K562 (cell line): Measurements from ENCODE around the gene PRMT5. TPM values are rescaled to one million over a fixed set of nuclear protein-coding genes. Genes with fewer than 3 reads are reported as not detected.

Experiments used
- ATAC-seq: fragments of 200-7000 bp; cut with Tn5 transposase; 3 replicates; pipeline ENCODE4 v1.9.1; 2020; ENCODE audit warnings: moderate library complexity
- BruUV-seq: library from RNA; stranded (reverse); fragments of 400-500 nt; replicated peaks from 2 replicates; lab custom pipeline; 2021; lab: Mats Ljungman, UMichigan
- CTCF ChIA-PET: fragments of 300-600 bp; formaldehyde crosslinking; extraction: SDS; loops from one replicate; lab custom pipeline; 2021; ENCODE audit warnings: low intra/inter-chr PET ratio; lab: Yijun Ruan, JAX
- POLR2A ChIA-PET: fragments of 300-600, 350-650 bp; sonication (Branson Sonifier 250); formaldehyde crosslinking; extraction: SDS; loops from one replicate; lab custom pipeline; 2021; ENCODE audit warnings: antibody characterized with exemption, inconsistent platforms; lab: Yijun Ruan, JAX
- DNase-seq, 4 experiments: peaks; one replicate each; pipeline versions ENCODE4 v3.0.0 to v3.0.0-alpha.2; 2011 to 2018; ENCODE audit warnings: low spot score in 3 of 4, mixed read lengths in 3 of 4; ENCODE audit errors: extremely low read depth in 1 of 4
- FAIRE-seq: peaks from 2 replicates; lab custom pipeline; 2011; peaks lifted over from hg19 to GRCh38; lab: Jason Lieb, UNC
- H2AFZ ChIP-seq: 2 replicates; pipeline ENCODE4 v1.6.0; 2011; ENCODE audit warnings: low read depth, low read length, control low read depth, inconsistent platforms
- H3K27ac ChIP-seq: fragments of 200-600 bp; 3 replicates; pipeline ENCODE4 v1.8.0; 2011; ENCODE audit warnings: low read depth, mild to moderate bottlenecking, control low read depth, inconsistent platforms, low read length, moderate library complexity, mixed read lengths; ENCODE audit errors: extremely low read depth
- H3K27me3 ChIP-seq, 2 experiments: fragments of 300-600 bp in 1 of 2; 2 replicates in 1 of 2; 3 replicates in 1 of 2; pipeline versions ENCODE4 v1.6.0 to v1.8.0; 2011; ENCODE audit warnings: inconsistent platforms in 2 of 2, low read length in 2 of 2, mild to moderate bottlenecking in 1 of 2, mixed read lengths in 1 of 2, moderate library complexity in 1 of 2; ENCODE audit not compliant: control insufficient read depth in 2 of 2, insufficient read depth in 2 of 2
- H3K36me3 ChIP-seq: fragments of 300-600 bp; 3 replicates; pipeline ENCODE4 v1.8.0; 2011; ENCODE audit warnings: mild to moderate bottlenecking, low read length, inconsistent platforms; ENCODE audit not compliant: control insufficient read depth, insufficient read depth
- H3K4me1 ChIP-seq, 2 experiments: fragments of 200-600 bp in 1 of 2; replicated peaks in 1 of 2; 2 replicates in 1 of 2; 3 replicates in 1 of 2; pipeline versions ENCODE4 v1.5.1 to v1.8.0; 2011; ENCODE audit warnings: inconsistent platforms in 2 of 2, low read length in 2 of 2, mild to moderate bottlenecking in 1 of 2, mixed read lengths in 1 of 2, moderate library complexity in 1 of 2; ENCODE audit not compliant: control insufficient read depth in 2 of 2, insufficient read depth in 2 of 2
- H3K4me2 ChIP-seq: 2 replicates; pipeline ENCODE4 v1.6.1; 2011; ENCODE audit warnings: low read length, control low read depth, inconsistent platforms, mixed read lengths; ENCODE audit not compliant: insufficient read depth
- H3K4me3 ChIP-seq: fragments of 200-600 bp; sonication (generic), shearing (Covaris generic); 2 replicates; pipeline ENCODE4 v1.5.1; 2016; ENCODE audit warnings: control low read depth, inconsistent platforms
- H3K79me2 ChIP-seq: fragments of 200-600 bp; 3 replicates; pipeline ENCODE4 v1.8.0; 2011; ENCODE audit warnings: low read length, inconsistent platforms; ENCODE audit not compliant: control insufficient read depth, insufficient read depth
- H3K9ac ChIP-seq, 2 experiments: 2 replicates each; pipeline versions ENCODE4 v1.6.0 to v1.6.1; 2011; ENCODE audit warnings: low read depth in 2 of 2, low read length in 2 of 2, control low read depth in 1 of 2, inconsistent platforms in 1 of 2, mild to moderate bottlenecking in 1 of 2, mixed read lengths in 1 of 2; ENCODE audit not compliant: insufficient read depth in 1 of 2
- H3K9me1 ChIP-seq: one replicate; pipeline ENCODE4 v1.6.0; 2011; ENCODE audit warnings: inconsistent platforms, mild to moderate bottlenecking, low read length, moderate library complexity; ENCODE audit not compliant: control insufficient read depth, insufficient read depth
- H3K9me3 ChIP-seq: replicated peaks from 2 replicates; pipeline ENCODE4 v1.5.1; 2011; ENCODE audit warnings: low read depth, low read length, inconsistent platforms; ENCODE audit not compliant: control insufficient read depth, insufficient read depth
- H4K20me1 ChIP-seq: replicated peaks from 2 replicates; pipeline ENCODE4 v1.6.1; 2011; ENCODE audit warnings: low read length, inconsistent platforms, mixed read lengths; ENCODE audit not compliant: control insufficient read depth, insufficient read depth
- ARID1B ChIP-seq: fragments of 450-650 bp; IDR thresholded peaks from 2 replicates; pipeline ENCODE4 v1.6.1; 2016; ENCODE audit warnings: antibody characterized with exemption, mild to moderate bottlenecking, inconsistent platforms
- CBFA2T2 ChIP-seq: fragments of 450-650 bp; conservative IDR thresholded peaks from 2 replicates; pipeline ENCODE4 v1.6.1; 2017; ENCODE audit warnings: mild to moderate bottlenecking
- FOXK2 ChIP-seq, 2 experiments: fragments of 450-650 bp; IDR thresholded peaks in 1 of 2; conservative IDR thresholded peaks in 1 of 2; 2 replicates each; pipeline ENCODE4 v1.6.1; 2016; ENCODE audit warnings: low read depth in 2 of 2, mild to moderate bottlenecking in 1 of 2
- HDAC1 ChIP-seq, 2 experiments: fragments of 450-650 bp; IDR thresholded peaks; 2 replicates each; pipeline ENCODE4 v1.6.1; 2016 to 2017; ENCODE audit warnings: inconsistent platforms in 1 of 2, mild to moderate bottlenecking in 1 of 2, moderate library complexity in 1 of 2
- MAFK ChIP-seq: IDR thresholded peaks from 2 replicates; pipeline ENCODE4 v1.6.1; 2011; ENCODE audit warnings: low read length, improper control_type of control experiment
- MCM2 ChIP-seq: fragments of 450-650 bp; IDR thresholded peaks from 2 replicates; pipeline ENCODE4 v1.6.1; 2017; ENCODE audit warnings: low read depth, mild to moderate bottlenecking
- MTA1 ChIP-seq: fragments of 450-650 bp; IDR thresholded peaks from 2 replicates; pipeline ENCODE4 v1.6.1; 2017; ENCODE audit warnings: borderline replicate concordance
- MTA2 ChIP-seq: fragments of 450-650 bp; IDR thresholded peaks from 2 replicates; pipeline ENCODE4 v1.6.1; 2016; ENCODE audit warnings: low read depth
- NCOA2 ChIP-seq, 2 experiments: fragments of 450-650 bp; IDR thresholded peaks; 2 replicates each; pipeline ENCODE4 v1.6.1; 2018; ENCODE audit warnings: mild to moderate bottlenecking in 2 of 2, moderate library complexity in 1 of 2; ENCODE audit not compliant: partially characterized antibody in 2 of 2
- NCOR1 ChIP-seq: fragments of 450-650 bp; IDR thresholded peaks from 2 replicates; pipeline ENCODE4 v1.6.1; 2016; ENCODE audit warnings: mild to moderate bottlenecking, moderate library complexity
- OTX1 ChIP-seq: fragments of 450-650 bp; formaldehyde crosslinking; IDR thresholded peaks from 2 replicates; pipeline ENCODE4 v1.4.0; 2022; ENCODE audit warnings: mild to moderate bottlenecking
- PHB2 ChIP-seq: fragments of 450-650 bp; IDR thresholded peaks from 2 replicates; pipeline ENCODE4 v1.6.1; 2017; ENCODE audit warnings: low read depth
- SMAD4 ChIP-seq: fragments of 250-450 bp; sonication (Bioruptor Pico); conservative IDR thresholded peaks from 2 replicates; pipeline ENCODE4 v1.8.0; 2021; ENCODE audit warnings: inconsistent platforms, mild to moderate bottlenecking, moderate library complexity
- TBL1XR1 ChIP-seq, 2 experiments: IDR thresholded peaks; 2 replicates each; pipeline ENCODE4 v1.6.1; 2012; ENCODE audit warnings: improper control_type of control experiment in 2 of 2, low read length in 2 of 2, mild to moderate bottlenecking in 1 of 2
- TCF7 ChIP-seq: sonication (generic); IDR thresholded peaks from 2 replicates; pipeline ENCODE4 v1.6.1; 2016; ENCODE audit warnings: antibody characterized with exemption, borderline replicate concordance
- in situ Hi-C: fragments of 300-500 bp; cut with MboI; formaldehyde crosslinking; loops from 4 replicates; pipeline ENCODE4 v1.15.0; 2018; ENCODE audit warnings: inconsistent platforms, mixed read lengths
- intact Hi-C: fragments of 100-400 bp; cut with micrococcal nuclease; formaldehyde crosslinking; loops from 2 replicates; pipeline ENCODE4 v1.14.2; 2022
- polyA plus RNA-seq, 8 experiments: library from polyadenylated mRNA; depleted of rRNA in 4 of 8; stranded (reverse) in 5 of 8; unstranded in 3 of 8; fragments of >200 nt; fragmentation: Nextera tagmentation in 2 of 8; fragmentation: Illumina TruSeq in 1 of 8; extraction: Ambion mirVana in 2 of 8; extraction: Trizol in 1 of 8; gene quantifications; 2 replicates each; pipeline versions ENCODE4 v1.2.1 to v1.2.3, GENCODE V29; 2011 to 2014; ENCODE audit warnings: inconsistent platforms in 1 of 8, missing spikeins in 1 of 8
- total RNA-seq, 7 experiments: library from RNA; depleted of rRNA in 6 of 7; stranded (reverse); fragments of >200 nt in 6 of 7; fragmentation: Illumina TruSeq in 2 of 7; extraction: Trizol in 2 of 7; gene quantifications; 2 replicates each; pipeline versions ENCODE4 v1.2.1 to v1.2.3, GENCODE V29; 2011 to 2021; ENCODE audit warnings: low replicate concordance in 1 of 7
- TF ChIP-seq, protein P1 (sequence below): fragments of 450-650 bp; IDR thresholded peaks from 2 replicates; pipeline ENCODE4 v1.6.1; 2014; ENCODE audit warnings: low read depth, mild to moderate bottlenecking, moderate library complexity, borderline replicate concordance
- TF ChIP-seq, protein P2 (sequence below): fragments of 450-650 bp; IDR thresholded peaks from 2 replicates; pipeline ENCODE4 v1.6.1; 2016
- TF ChIP-seq, protein P3 (sequence below): fragments of 450-650 bp; IDR thresholded peaks from 2 replicates; pipeline ENCODE4 v1.6.1; 2018; ENCODE audit warnings: mild to moderate bottlenecking, low read depth; ENCODE audit not compliant: partially characterized antibody
- TF ChIP-seq, protein P4 (sequence below), 3 experiments: fragments of 200-800 bp in 1 of 3; sonication (Bioruptor generic) in 1 of 3; sonication (generic) in 1 of 3; formaldehyde crosslinking in 1 of 3; IDR thresholded peaks; 2 replicates each; pipeline versions ENCODE4 v1.6.1 to v1.8.0; 2016 to 2022; ENCODE audit warnings: mild to moderate bottlenecking in 2 of 3, missing compliant biosample characterization in 2 of 3, missing genetic modification characterization in 2 of 3, missing genetic modification reagents in 1 of 3

PRMT5 gene
- total and polyA plus RNA-seq, 9 of the 15 experiments (the other 6 are each of a cell fraction or from before 2014, with no cell fraction given): 114 to 552 (median 222) TPM

DNA sequence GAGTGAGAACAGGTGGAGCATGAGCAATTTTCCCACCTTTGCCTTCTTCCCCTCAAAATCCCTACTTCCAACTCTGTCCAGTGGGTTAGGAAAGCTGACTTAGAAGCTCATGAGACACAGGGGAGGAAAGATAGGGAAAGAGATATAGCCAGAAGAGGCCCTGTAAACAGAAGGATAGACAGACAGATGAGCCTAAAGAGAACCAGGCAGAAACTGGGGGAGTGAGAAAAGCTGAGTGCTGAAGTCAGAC is 48.2 kb upstream of the PRMT5 start:
- Histone ChIP-seq H3K9me1 (no peaks in the 10 kb centered on the region), H3K9ac (peak overlapping the region in 1 of 2 experiments; percentile 77; a peak in 1 of 4 replicates), H4K20me1 (no peaks in the 10 kb centered on the region), H3K27ac (no peak overlapping the region), H3K36me3 (no peaks in the 10 kb centered on the region), H3K9me3 (no peaks in the 10 kb centered on the region), H3K27me3 (no peaks in the 10 kb centered on the region), H3K4me3 (no peak overlapping the region), H3K4me1 (peaks cover 25 to 40% of the 10 kb centered on the region in 2 experiments), H3K79me2 (no peaks in the 10 kb centered on the region), H2AFZ (no peak overlapping the region), H3K4me2 (peak overlapping the region; percentile 25; the same call in 1 of the 2 replicates)
- ATAC-seq: peak; percentile 50
- peak; percentile 76 for FAIRE-seq
- ChIA-PET CTCF (interaction anchor here (0.6 kb wide), 1 partner anchor 239 kb away, joined by 7 read pairs; no protein-coding TSS in a partner anchor), POLR2A (interaction anchor here (0.7 to 1.4 kb wide), 4 partner anchors 9 to 94 kb away, joined by 4 to 7 read pairs (median 5); no protein-coding TSS in a partner anchor)
- peak in 1 of 4 experiments; percentile 30 for DNase-seq
- intact Hi-C loops (no loop called here), in situ Hi-C loops (loop anchor here (5.0 kb wide), 1 partner anchor 75 kb away; no protein-coding TSS in a partner anchor)
- no TSS peak for BruUV-seq
- TF ChIP-seq, protein P1, sequence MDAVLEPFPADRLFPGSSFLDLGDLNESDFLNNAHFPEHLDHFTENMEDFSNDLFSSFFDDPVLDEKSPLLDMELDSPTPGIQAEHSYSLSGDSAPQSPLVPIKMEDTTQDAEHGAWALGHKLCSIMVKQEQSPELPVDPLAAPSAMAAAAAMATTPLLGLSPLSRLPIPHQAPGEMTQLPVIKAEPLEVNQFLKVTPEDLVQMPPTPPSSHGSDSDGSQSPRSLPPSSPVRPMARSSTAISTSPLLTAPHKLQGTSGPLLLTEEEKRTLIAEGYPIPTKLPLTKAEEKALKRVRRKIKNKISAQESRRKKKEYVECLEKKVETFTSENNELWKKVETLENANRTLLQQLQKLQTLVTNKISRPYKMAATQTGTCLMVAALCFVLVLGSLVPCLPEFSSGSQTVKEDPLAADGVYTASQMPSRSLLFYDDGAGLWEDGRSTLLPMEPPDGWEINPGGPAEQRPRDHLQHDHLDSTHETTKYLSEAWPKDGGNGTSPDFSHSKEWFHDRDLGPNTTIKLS: no peak
- no peak for TF ChIP-seq MAFK
- TF ChIP-seq ARID1B: peak; percentile 65; the same call in 1 of the 2 replicates
- TF ChIP-seq OTX1 (CRISPR knock-in tag): peak; percentile 26; the same call in 1 of the 2 replicates
- no peak for TF ChIP-seq MTA1
- TF ChIP-seq FOXK2 (conservative IDR thresholded peaks at IDR 0.05 in 1 of 2, IDR thresholded peaks at IDR 0.05 in 1 of 2; ENCODE audit: low read depth in 2 of 2): 0 out of 4 replicates have a peak, but pooled peaks of 1 of the 2 experiments have one; percentile 27
- TF ChIP-seq HDAC1 (IDR thresholded peaks at IDR 0.05): 0 out of 4 replicates have a peak, but pooled peaks of 1 of the 2 experiments have one; percentile 51
- peak in 1 of 2 experiments; percentile 9; a peak in 1 of 4 replicates for TF ChIP-seq TBL1XR1 (IDR thresholded peaks at IDR 0.05; ENCODE audit: low read length in 2 of 2)
- TF ChIP-seq NCOR1: 0 out of 2 replicates have a peak, but pooled peaks have one; percentile 23
- no peak for TF ChIP-seq PHB2
- TF ChIP-seq, protein P2, sequence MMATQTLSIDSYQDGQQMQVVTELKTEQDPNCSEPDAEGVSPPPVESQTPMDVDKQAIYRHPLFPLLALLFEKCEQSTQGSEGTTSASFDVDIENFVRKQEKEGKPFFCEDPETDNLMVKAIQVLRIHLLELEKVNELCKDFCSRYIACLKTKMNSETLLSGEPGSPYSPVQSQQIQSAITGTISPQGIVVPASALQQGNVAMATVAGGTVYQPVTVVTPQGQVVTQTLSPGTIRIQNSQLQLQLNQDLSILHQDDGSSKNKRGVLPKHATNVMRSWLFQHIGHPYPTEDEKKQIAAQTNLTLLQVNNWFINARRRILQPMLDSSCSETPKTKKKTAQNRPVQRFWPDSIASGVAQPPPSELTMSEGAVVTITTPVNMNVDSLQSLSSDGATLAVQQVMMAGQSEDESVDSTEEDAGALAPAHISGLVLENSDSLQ: peak; percentile 49; the same call in 1 of the 2 replicates
- TF ChIP-seq NCOA2 (IDR thresholded peaks at IDR 0.05; ENCODE audit: partially characterized antibody in 2 of 2): no peak
- no peak for TF ChIP-seq MCM2
- TF ChIP-seq, protein P3, sequence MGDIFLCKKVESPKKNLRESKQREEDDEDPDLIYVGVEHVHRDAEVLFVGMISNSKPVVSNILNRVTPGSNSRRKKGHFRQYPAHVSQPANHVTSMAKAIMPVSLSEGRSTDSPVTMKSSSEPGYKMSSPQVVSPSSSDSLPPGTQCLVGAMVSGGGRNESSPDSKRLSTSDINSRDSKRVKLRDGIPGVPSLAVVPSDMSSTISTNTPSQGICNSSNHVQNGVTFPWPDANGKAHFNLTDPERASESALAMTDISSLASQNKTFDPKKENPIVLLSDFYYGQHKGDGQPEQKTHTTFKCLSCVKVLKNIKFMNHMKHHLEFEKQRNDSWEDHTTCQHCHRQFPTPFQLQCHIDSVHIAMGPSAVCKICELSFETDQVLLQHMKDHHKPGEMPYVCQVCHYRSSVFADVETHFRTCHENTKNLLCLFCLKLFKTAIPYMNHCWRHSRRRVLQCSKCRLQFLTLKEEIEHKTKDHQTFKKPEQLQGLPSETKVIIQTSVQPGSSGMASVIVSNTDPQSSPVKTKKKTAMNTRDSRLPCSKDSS: no peak
- TF ChIP-seq CBFA2T2: peak; percentile 43
- TF ChIP-seq, protein P4, sequence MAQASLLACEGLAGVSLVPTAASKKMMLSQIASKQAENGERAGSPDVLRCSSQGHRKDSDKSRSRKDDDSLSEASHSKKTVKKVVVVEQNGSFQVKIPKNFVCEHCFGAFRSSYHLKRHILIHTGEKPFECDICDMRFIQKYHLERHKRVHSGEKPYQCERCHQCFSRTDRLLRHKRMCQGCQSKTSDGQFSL (CRISPR knock-in tag; IDR thresholded peaks at IDR 0.05): no peak
- TF ChIP-seq, protein P4 (tag; IDR thresholded peaks at IDR 0.05): no peak
- 0 out of 2 replicates have a peak, but pooled peaks have one; percentile 21 for TF ChIP-seq MTA2
- TF ChIP-seq TCF7: no peak
- TF ChIP-seq SMAD4 (CRISPR knock-in tag): 0 out of 2 replicates have a peak, but pooled peaks have one; percentile 37
